Endothelial cell of umbilical vein (primary cell): ENCODE data around the gene TTBK1.

Experiments
- CTCF ChIP-seq, 2 donors: IDR thresholded peaks; 1 replicate in 1 of 2; 2 replicates in 1 of 2; pipeline ENCODE4 v1.5.1; 2011; ENCODE audit warnings: low read length in 2 of 2, mild to moderate bottlenecking in 2 of 2, moderate library complexity in 2 of 2, control low read depth in 1 of 2, inconsistent platforms in 1 of 2, low read depth in 1 of 2; ENCODE audit not compliant: insufficient read depth in 1 of 2; ENCODE audit errors: extremely low read depth in 1 of 2
- EZH2 ChIP-seq: IDR thresholded peaks from 2 replicates; pipeline ENCODE4 v1.6.1; 2012; ENCODE audit warnings: borderline replicate concordance, low read depth, mild to moderate bottlenecking, moderate library complexity, low read length, inconsistent platforms; ENCODE audit not compliant: severe bottlenecking
- GATA2 ChIP-seq: IDR thresholded peaks from 2 replicates; pipeline ENCODE4 v1.7.0; 2011; ENCODE audit warnings: low read depth, mild to moderate bottlenecking, moderate library complexity, mixed read lengths, low read length; ENCODE audit not compliant: insufficient read length, insufficient read depth
- JUN ChIP-seq: IDR thresholded peaks from 2 replicates; pipeline ENCODE4 v1.6.1; 2011; ENCODE audit warnings: borderline replicate concordance, low read depth; ENCODE audit not compliant: insufficient read length, insufficient read depth
- MAX ChIP-seq: IDR thresholded peaks from 2 replicates; pipeline ENCODE4 v1.6.1; 2011; ENCODE audit not compliant: insufficient read depth, insufficient read length
- POLR2A ChIP-seq: IDR thresholded peaks from 2 replicates; pipeline ENCODE4 v1.6.1; 2012; ENCODE audit warnings: low read depth, mild to moderate bottlenecking, control low read depth, low read length
- POLR2AphosphoS5 ChIP-seq: IDR thresholded peaks from 2 replicates; pipeline ENCODE4 v1.6.1; 2012; ENCODE audit warnings: low read depth, mild to moderate bottlenecking, control low read depth, low read length, moderate library complexity; ENCODE audit not compliant: insufficient read depth

GRCh38 chr6:43222418-43223059 lies 20.7 kb upstream of the TTBK1 start:
- no peak for TF ChIP-seq EZH2
- no peak for TF ChIP-seq CTCF (IDR thresholded peaks at IDR 0.05; ENCODE audit: extremely low read depth in 1 of 2, insufficient read depth in 1 of 2, low read depth in 1 of 2, low read length in 2 of 2)
- TF ChIP-seq POLR2A: no peak
- TF ChIP-seq POLR2AphosphoS5: no peak
- no peak for TF ChIP-seq GATA2
- TF ChIP-seq JUN: no peak
- TF ChIP-seq MAX: no peak
